Measurements from ENCODE around the gene CLDN19.
A peak's percentile ranks its signal among the peaks of the same experiment; 100 is the strongest.

The CLDN19 gene, protein sequence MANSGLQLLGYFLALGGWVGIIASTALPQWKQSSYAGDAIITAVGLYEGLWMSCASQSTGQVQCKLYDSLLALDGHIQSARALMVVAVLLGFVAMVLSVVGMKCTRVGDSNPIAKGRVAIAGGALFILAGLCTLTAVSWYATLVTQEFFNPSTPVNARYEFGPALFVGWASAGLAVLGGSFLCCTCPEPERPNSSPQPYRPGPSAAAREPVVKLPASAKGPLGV

DNA sequence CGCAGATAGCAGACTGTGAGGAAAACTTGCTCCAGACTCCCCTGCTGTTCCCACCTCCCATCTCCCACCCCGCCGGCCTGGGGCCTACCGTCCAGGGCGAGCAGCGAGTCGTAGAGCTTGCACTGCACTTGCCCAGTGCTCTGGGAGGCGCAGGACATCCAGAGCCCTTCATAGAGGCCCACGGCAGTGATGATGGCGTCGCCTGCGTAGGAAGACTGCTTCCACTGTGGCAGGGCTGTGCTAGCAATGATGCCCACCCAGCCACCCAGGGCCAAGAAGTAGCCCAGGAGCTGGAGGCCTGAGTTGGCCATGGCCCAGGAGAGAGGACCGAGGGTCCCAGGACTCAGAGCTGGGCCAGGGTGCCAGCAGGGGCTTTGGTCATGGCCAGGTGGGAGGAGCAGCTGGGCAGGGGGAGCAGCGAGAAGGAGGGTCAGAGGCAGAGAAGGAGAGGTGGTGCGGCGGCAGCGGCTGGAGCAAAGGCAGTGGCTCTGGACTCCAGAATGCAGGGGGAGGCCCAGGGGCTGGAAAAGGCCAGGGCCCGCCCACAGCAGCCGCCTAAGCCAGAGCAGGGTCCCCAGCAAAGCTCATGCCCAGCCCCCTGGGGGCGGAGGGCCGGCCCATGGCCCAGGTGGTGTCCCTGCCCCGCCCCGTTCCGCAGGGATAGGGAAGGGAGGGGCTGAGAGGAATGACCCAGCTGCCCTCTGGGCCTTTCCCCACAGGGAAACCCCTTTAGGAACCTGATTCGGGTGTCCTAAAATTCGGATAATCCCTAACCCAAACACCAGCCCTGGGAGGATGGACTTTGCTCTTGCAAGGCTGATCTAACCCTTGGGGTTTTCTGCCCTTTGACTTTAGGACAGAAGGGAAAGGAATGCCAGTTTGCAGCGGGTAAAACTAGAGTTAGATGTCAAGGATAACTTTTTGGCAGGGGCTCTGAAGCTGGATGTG, at the start of gene CLDN19:
Gene CLDN19, minus strand, starts transcription at position 484 of the 948 bp plus-strand sequence. Its CDS starts 173 bp downstream, at position 311.
- DNase-seq (ENCODE audit: low spot score) = no peak

DNA sequence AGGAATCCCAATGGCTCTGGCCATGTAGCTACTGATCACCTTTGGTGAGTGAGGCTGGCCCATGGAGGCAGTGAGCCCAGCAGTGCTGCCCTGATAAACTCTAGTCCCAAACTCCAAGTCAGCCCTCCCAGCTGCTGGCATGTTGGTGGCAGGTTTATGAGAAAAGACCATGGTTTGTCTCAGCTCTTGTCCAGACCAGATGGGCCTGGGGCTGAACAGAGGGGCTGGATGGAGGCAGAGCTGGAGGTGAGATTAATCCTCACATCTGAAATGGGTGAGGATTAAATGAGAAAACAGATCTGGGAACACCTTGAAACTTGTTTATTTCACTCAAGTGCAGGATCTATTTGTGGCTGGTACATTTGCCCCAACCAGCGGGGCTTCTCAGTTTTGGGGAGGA, 48.0 kb upstream of the CLDN19 start:
- no peak for DNase-seq (ENCODE audit: low spot score)

DNA sequence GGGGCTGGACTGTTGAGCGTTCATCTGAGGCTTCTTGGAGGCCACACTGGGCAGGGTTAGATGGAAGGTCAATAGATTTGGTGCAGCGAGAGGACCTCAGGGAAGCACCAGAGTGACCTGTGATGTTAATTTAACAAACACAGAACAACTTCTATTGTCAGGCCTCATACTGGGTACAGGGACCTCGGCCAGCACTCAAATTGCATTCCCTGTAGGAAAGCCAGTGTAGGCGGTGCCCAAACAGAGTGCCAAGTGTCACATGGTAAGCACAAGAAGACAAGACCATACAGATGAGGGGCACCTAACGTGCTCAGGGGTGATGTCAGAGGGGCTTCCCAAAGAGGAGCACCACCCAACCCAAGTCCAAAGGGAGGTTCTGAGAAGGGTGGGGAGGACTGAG, 46.1 kb upstream of the CLDN19 start:
- DNase-seq (ENCODE audit: low spot score) = no peak

DNA sequence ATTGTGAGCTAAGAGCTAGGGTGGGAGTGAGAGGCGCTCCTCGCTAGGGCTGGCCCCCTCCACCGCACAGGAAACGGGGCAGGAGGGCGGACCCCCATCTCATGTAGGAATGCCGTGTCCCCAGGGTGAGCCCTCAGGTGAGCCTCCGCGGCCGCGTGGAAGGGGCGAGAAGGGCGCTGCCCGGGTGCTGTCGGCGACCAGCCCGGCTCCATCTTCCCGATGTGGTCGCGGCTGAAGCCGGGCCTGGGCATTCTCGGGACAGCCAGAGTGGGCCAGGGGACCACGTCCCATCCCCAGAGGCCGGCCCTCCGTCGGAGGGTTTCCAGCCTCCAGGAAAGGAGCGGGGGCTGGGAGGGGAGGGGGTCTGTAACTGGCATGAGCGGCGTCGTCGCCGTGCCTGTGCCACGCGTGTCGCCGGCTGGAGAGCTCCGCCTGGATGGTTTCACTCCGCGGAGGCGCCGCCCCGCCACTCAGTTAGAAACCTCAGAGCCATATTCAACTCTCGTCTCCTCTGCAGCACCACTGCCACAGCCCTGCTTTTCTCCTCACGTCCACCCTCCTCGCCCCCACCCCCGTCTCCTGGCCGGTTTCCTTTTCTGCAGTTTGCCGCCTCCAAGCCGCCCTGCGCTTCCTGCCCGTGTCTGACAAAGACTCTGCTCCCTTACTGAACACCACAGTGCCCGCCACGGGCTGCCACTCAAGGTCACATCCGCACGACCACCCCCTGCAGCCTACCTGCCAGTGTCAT, 45.1 kb upstream of the CLDN19 start, which contains the start of gene TMEM269:
Gene TMEM269, plus strand, starts transcription at position 46 of the 748 bp plus-strand sequence. CDS start 4,903 bp downstream, outside the sequence.
- DNase-seq (ENCODE audit: low spot score) = peak; percentile 51

DNA sequence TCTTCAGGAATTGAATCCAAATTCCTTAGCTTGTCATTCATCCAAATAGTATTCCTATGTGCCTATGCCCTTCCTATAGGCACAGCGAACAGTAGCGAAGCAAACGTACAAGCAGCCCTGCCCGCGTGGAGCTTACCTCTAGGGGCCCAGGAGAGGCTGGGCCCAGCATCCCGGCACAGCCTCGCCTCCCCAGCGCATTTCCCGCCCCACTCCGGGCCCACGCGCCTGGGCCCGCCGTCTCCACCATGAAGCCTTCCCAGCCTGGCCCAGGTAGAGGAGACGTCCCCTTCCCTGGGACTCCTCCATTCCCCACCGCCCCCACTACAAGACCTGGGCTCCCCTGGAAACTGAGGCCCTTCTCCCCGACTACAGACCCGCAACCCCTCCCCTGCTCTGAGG, 44.5 kb upstream of the CLDN19 start:
- DNase-seq (ENCODE audit: low spot score) = no peak

DNA sequence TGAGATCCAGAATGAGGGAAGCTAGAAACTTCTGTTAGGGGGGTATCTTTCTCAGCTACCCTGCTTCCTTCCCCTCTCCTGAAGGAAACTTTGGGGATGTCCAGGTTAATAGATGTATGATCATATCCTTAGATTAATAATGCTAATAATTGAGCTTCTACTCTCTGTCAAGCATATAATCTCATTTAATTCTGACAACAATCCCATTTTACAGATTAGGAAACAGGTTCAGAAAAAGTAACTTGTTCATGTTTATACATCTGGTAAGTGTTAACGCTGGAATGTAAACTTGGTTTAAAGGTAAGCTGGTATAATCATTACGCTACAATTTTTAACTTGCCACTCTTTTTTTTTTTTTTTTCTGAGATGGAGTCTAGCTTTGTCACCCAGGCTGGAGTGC, 43.1 kb upstream of the CLDN19 start:
- no peak for DNase-seq (ENCODE audit: low spot score)

DNA sequence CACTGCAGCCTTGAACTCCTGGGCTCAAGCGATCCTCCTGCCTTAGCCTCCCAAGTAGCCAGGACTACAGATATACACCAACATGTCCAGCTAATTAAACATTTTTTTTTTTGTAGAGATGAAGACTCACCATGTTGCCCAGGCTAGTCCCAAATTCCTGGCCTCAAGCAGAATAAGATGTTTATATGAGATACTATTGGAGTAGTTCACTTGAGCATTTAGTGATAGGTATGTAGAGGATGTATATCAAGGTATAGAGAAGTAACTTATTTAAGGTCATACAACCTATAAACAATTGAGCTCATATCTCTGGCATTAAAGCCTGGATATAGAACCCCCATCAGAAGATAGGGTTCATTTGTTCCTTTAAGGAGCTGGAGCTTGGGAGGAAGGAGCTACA, 40.1 kb upstream of the CLDN19 start:
- no peak for DNase-seq (ENCODE audit: low spot score)

DNA sequence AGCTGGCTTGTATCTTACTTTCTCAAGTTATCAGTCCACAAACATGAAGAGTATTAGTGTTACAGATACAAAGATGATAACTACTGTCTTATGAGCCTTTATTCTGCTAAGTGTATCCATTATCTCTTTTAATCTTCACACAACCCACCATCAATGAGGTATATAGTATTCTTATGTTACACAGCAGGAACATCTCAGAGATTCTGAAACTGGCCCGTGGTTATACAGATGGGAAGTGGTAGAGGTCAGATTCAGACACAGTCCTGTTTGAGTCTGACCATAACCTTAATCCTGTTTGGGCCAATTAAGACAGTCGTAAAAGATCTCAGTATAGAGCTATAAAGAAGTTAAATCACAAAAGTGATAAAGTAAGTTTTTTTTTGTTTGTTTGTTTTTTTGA, 39.7 kb upstream of the CLDN19 start:
- no peak for DNase-seq (ENCODE audit: low spot score)

DNA sequence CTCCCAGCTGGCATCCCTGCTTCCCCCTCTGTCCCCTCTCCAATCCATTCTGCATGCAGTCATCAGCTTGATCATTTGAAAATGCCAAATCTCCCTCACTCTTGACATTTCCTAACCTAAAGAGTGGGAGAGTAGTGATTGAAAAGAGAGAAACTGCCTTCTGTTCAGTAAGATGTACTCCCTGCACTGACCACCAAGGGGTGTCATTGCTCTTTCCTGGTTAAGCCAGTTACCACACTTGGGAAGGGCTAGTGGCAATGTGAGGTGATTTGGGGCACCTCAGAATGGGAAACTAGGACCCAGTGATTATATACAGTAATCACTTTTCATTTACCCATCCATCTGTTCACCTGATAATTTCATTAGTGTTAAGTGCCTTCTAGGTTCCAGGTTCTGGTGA, 37.8 kb upstream of the CLDN19 start:
- peak; percentile 61 for DNase-seq (ENCODE audit: low spot score)

DNA sequence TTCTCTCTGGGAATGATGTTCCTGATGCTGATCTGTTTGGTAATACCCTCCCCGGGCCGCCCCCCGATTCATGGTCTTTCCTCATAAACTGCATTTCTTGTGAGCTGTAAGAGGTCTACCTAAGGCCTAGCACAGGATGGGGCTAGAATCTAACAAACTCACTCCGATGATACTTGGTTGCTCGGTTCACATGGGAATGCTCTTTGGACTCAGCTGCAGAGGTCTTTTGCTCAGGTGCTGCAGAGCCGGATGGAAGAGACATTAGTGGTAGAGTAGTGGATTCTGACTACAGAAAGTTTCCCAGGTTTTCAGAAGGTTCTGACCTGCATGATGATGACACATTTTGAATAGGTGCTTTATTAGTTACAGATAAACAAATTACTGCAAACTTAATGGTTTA, 36.5 kb upstream of the CLDN19 start:
- no peak for DNase-seq (ENCODE audit: low spot score)

DNA sequence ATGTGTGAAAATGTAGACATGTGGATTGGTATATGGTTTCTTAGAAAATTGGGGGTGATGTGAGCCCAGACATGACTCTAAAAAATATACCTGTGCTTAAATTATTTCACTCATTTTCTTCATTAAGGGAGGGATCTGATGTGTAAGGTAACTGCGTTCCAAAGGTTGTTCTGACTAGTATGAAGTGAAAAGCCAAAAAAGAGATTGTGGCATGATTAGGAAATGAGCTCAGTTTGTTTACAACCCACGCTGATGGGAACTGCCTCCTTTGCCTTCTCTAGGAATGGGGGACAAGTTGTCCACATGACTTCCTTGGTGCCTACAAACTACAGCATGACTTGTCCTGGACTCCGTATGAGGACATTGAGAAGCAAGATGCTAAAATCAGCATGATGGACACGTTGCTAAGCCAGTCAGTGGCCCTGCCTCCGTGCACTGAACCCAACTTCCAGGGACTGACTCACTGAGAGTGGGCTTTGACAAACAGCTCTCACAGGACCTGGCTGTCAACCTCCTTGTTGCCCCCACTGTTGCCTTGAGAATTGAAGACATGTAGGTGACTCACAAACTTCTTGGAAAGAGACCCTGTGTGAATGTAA, 35.0 kb upstream of the CLDN19 start:
- DNase-seq (ENCODE audit: low spot score) = no peak

DNA sequence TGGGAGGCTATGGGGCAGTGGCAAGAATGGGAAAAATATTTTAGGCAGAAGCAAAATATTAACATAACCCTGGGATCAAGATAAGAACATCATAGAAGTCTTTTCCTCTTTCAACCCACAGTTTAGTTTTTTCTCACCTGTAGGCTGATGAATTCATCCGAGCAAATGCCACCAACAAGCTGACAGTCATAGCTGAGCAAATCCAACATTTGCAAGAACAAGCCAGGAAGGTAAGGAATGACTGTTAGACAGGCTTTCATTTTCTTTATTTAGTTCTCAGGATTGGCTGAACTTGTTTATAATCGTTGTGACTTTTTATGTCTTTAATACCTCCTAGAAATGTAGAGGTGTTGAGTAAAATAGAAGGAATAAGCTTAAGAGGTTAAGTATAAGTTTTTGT, 33.4 kb upstream of the CLDN19 start:
- no peak for DNase-seq (ENCODE audit: low spot score)

DNA sequence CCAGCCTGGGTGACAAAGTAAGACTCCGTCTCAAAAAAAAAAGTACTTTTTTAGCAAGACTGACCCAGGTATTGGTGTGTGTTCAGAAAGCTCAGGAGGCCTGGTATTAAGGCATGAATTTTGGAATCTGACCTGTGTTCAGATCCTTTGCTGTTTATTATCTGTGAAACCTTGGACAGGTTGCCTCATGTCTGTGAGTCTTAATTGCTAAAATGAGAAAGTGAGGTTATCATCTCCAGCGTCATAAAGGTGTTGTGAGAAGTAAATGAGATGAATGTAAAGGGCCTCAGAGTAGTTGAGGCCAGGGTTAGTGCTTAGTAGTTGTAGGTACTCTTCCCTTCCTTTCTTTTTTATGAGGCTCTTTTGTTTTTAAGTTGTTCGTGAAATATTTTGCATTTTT, 29.8 kb upstream of the CLDN19 start:
- DNase-seq (ENCODE audit: low spot score) = no peak

DNA sequence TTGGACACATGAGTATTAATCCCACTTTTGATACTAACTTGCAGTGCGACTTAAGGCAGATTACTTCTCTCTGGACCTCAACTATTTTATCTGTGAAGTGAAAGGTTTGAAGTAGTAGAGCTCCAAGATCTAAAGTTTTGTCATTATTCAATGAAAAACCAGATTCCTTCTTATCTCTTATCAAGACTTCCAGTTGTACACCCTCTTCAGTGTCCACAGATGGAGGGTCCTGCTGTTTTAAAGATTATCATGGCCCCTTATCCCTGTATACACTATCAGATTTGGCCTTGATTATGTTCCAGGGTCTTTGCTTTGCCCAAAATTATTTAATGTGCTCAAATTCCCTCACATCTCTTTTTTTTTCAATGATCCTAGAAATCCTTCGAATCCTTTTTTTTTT, 28.1 kb upstream of the CLDN19 start:
- no peak for DNase-seq (ENCODE audit: low spot score)

DNA sequence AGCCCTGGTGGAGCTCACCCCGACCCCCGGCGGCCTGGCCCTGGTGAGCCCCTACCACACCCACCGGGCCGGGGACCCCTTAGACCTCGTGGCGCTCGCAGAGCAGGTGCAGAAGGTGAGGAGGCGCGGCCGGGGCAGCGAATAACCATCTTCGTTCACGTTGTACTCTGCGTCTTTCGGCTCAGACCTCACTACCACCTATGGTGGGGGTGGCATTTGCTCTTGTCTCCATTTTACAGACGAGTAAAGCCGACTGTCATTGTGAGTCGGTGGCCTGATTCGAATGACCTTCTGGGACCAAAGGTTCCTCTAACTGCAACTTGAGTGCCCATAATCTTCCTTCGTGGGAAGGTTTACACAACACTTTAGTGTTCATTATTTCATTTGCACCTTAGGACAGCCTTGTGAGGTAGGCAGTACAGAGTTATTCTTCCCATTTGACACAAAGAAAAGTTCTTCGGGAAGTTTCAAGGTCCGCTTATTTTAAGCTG, 27.5 kb upstream of the CLDN19 start:
- no peak for DNase-seq (ENCODE audit: low spot score)

DNA sequence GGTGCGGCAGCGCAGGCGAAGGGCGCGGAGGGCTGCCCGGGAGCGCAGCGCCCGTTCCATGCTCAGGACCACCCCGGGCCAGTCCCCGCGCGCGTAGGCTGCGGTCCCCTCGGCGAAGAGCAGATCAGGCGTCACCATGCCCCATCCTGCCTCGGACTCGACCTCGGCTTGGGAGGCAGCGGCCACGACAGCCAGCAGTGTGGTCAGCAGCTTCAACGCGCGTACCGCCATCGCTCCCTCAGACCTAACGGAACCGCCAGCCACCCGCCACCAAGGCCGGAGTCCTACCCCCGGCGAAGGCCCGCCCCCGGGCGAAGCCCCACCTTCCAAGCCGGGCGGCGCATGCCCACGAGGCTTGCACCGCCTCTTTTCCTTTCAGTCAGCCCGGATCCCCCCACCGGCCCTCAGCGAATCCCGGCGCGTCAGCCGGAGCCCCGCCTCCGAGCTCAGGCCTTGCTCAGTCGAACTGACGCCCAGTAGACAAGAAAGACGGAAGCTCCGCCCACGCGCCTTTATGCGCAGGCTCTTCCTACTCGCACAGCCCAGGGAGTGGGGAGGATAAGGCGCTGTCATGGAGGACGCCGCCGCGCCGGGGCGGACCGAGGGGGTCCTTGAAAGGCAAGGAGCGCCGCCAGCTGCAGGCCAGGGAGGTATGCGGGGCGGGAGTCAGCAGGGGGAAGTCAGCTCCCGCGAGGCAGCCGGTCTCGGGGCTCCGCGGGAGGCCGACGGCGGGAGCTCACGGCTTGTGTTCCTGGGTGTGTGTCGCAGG, 26.9 kb upstream of the CLDN19 start, which contains the start of the genes C1orf50 and P3H1:
Gene C1orf50, plus strand, starts transcription at position 509 of the 769 bp plus-strand sequence. Its CDS starts 63 bp downstream, at position 572.
Gene P3H1, minus strand, starts transcription at position 288 of the 769 bp plus-strand sequence. Its CDS starts 57 bp downstream, at position 231.
- DNase-seq (ENCODE audit: low spot score) = peak; percentile 93

DNA sequence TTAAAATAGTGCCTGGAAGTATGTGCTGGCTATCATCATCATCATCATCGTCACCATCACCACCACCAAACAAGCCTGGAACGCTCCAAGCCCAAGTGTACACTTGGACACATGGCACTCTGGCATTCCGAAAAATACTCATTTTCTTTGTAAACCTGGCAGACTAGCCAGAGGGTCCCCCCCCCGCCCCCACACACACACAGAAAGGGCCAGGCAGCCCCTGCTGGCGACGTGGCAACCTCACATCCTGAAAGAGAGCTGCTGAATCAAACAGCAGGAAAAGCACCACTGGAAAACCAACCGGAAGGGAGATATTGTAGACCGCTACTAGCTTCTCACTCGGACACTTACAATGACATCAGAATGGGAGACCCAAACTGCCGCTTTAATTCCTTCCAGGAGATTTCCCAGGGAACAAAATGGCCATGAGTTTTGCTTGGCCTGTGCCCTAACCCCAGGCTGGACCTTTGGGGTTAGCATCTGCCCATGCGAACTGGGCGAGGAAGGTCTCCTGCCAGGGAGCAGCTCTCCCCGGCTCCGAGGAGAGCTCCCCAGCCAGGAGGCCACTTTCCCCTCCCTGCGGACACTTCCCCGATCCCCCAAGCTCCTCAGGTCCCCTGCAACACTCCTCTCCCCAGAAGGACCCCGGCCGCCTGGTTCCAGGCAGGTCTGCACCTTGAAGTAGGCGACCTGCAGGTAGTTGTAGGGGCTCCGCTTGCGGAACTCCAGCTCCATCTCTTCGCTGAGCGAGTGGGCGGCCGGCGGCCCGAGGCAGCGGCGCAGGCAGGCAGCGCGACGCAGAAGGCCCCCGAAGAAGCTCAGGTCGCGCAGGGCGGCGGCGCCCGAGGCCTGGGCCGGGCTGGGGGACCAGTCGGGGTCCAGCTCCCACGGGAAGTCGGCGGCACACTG, 26.1 kb upstream of the CLDN19 start:
- peak; percentile 61 for DNase-seq (ENCODE audit: low spot score)

DNA sequence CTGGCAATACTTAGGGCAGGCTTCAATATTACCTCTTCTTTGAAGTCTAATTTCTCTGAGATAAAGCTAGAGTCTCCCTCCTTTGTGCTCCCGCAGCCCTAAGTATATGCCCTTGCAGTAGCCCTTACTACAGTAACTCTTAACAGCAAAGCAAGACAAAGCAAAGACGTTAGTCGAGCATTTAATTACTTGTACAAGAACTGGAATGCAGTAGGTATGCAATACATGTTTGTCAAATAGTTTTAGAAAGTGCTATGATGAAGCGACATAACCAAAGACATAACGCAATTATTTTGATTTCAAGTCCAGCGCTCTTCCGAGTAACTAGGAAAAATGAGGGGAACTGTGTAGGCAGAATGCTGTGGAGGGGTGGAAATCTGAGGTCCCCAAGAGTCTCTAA, 25.2 kb upstream of the CLDN19 start:
- DNase-seq (ENCODE audit: low spot score) = no peak

DNA sequence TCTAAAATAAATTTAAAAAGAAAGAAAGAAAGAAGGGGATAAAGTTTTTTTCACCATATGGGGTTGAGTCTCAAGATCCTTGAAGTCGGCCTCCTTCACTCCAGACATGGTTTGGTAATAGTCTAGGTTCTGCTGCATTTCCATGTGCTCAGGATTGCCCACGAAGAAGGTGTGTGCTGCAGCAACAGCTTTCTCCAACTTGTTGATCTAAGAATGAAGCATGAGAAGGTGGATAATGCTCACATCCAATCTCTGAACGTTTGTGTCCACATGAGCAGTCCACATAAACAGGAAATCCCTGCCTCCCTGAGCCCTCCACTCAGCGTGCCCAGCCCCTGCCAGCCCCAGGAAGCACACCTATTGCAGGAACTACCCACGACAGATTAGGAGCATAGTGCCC, 22.2 kb upstream of the CLDN19 start:
- no peak for DNase-seq (ENCODE audit: low spot score)

DNA sequence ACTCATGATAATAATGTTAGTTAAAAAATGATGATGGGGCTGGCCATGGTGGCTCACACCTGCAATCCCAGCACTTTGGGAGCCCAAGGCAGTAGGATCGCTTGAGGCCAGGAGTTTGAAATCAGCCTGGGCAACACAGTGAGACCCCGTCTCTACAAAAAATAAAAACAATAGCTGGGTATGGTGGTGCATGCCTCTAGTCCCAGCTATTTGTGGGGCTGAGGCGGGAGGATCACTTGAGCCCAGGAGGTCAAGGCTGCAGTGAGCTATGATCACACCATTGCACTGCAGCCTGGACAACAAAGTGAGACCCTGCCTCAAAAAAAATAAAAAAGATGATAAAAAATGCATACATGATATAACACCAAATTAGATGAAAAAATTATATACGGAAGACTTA, 21.5 kb upstream of the CLDN19 start:
- no peak for DNase-seq (ENCODE audit: low spot score)
